ENCODE measurements around the gene TSHZ2. TPM values are rescaled to one million over a fixed set of nuclear protein-coding genes. Genes with fewer than 3 reads are reported as not detected.
"Not testable (repeated sequence)": the region's sequence is repeated elsewhere in the genome, so short reads cannot be mapped to it uniquely, and the experiment has no call there.

Gene TSHZ2
- total RNA-seq, 1 experiment from 2014 or later, result not detected

DNA sequence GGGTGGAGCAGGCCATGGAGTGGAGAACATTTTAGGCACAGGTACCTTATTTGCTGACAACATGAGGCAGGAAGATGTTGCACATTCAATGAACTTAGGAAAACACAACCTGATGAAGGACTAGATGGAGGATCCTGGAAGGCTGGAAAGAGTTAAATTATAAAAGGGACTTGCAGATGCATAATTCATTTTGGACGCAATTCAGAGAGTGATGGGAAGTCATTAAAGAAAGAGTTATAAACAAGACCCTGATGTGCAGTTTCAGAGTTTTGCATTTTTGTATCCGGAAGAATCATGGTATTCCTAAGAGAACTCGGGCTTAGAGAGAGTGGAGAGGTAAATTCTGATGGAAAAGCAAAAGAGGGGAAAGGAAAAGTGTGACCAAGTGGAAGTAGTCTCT lies 104.5 kb downstream of the TSHZ2 start:
- DNase-seq (ENCODE audit: low spot score), result no peak
- in situ Hi-C loops (cut with HindIII; ENCODE audit: low sequenced_read_pairs), result no loop called here

DNA sequence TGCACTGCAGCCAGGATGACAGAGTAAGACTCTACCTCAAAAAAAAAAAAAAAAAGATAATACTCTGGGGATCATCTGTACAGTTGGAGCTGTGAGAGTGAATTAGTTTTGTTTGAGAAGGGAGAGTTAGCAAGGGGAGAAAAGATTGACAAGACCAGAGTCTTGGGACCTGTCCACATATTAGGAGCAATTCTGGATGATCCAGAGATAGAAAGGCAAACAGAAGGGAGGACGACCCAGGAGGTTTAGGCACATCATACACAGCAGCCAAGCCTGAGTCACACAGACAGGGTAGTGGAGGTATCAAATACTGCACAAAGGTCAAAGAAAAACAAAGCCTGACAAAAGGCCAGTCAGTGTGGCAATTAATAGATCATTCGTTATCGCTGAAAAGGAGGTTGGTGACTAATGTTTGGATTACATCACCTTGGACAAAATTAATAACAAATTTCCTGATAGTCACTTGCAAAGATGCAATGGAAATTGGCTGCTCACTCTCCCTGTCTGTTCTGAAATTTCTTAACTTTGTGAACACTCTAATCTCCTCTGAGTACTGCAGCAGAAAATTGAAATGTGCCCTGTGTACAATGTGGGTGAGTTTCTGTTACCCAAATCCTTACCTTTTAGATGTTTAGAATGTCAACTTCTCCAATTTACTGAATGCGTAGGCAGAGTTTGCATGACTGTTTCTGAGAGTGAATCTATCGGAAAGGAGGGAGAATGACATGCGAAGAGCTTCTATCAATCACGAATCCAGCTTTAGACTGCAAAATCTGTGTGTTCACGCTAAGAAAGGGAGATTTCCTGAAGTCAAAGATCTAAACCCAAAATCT lies 105.4 kb downstream of the TSHZ2 start:
- in situ Hi-C loops (cut with HindIII; ENCODE audit: low sequenced_read_pairs), result no loop called here
- no peak for DNase-seq (ENCODE audit: low spot score)

- in situ Hi-C loops (cut with HindIII; ENCODE audit: low sequenced_read_pairs), result no loop called here
- no peak for DNase-seq (ENCODE audit: low spot score)
These were observed 106.6 kb downstream of the TSHZ2 start for GRCh38 chr20:53078761-53079160.

GRCh38 chr20:53079261-53079691 lies 107.1 kb downstream of the TSHZ2 start:
- no peak for DNase-seq (ENCODE audit: low spot score)
- in situ Hi-C loops (cut with HindIII; ENCODE audit: low sequenced_read_pairs), result no loop called here

GRCh38 chr20:53079828-53080686 lies 107.9 kb downstream of the TSHZ2 start:
- in situ Hi-C loops (cut with HindIII; ENCODE audit: low sequenced_read_pairs), result no loop called here
- no peak for DNase-seq (ENCODE audit: low spot score)

DNA sequence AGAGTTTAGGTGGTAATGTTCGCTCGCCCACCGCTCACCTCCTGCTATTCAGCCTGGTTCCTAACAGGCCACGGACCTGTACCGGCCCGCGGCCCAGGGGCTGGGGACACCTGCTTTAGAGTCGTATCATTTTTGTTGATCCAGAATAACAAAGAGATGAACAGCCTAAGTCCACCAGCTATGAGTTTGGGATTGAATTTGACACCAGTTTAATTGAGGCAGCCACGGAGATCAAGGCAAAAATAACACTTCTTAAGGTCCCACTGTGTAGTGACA lies 108.5 kb downstream of the TSHZ2 start:
- in situ Hi-C loops (cut with HindIII; ENCODE audit: low sequenced_read_pairs), result no loop called here

DNA sequence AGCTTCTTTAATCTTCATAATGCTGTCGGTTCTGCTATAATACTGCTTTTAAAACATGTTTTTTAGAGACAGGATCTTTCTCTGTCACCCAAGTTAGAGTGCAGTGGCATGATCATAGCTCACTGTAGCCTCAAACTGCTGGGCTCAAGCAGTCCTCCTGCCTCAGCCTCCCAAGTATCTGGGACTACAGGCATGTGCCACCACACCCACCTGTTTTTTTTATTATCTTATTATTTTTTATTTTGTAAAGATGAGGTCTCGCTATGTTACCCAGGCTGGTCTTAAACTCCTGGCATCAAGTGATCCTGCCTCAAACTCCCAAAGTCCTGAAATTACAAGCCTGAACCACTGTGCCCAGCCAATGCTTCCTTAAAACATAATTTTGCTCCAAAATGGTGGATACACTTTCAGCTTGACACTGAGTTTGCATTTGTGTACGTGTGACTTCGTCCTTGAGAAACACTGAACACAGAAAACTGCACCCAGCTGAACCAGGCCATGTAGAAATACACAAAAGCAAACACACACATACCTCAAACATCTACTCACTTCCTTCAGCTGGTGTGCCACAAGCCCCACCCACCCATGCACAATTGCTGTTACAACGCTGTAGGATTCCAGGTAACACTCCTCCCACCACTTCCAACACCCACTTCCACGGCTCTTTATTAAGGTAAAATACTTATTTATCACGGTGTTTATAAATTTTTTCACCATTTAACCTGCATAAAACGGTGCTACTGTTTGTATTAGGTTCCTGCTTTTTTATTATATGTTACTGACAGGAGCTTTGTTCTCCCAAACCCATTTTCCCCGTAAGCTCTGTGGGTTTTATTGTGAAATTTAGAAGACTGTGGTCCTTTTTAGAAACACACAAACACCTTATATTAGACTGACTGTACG lies 109.1 kb downstream of the TSHZ2 start:
- no peak for DNase-seq (ENCODE audit: low spot score)
- in situ Hi-C loops (cut with HindIII; ENCODE audit: low sequenced_read_pairs), result no loop called here

More for the DNA sequence above, 108.5 kb downstream of the TSHZ2 start:
- no peak for DNase-seq (ENCODE audit: low spot score)

- in situ Hi-C loops (cut with HindIII; ENCODE audit: low sequenced_read_pairs), result no loop called here
- DNase-seq (ENCODE audit: low spot score), result no peak
These were observed 110.0 kb downstream of the TSHZ2 start for GRCh38 chr20:53081916-53082863.

GRCh38 chr20:53083411-53083810 lies 111.3 kb downstream of the TSHZ2 start:
- DNase-seq (ENCODE audit: low spot score), result no peak

DNA sequence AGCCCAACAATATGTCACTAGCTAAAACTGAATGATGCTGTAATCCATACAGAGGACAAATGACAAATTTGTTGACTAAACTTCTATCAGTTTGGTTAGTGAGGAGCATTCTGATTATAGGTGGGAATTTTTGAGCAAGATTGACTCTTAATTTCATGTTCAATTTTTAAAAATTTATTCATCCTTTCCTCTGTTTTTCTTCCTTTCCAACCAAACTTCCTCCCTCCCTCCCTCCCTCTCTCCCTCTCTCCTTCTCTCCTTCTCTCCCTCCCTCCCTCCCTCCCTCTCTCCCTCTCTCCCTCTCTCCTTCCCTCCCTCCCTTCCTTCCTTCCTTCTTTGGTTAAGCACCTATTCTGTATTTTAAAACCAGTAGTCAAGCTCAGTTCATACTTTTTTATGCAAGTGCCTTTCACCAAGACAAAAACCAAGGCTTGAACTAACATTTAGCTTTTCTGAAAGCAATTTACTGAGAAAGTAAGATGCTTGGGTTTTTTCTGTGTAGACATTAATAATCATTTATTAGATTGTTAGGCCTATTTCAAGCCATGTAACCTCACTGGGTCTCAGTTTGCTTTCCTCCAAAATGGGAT lies 112.3 kb downstream of the TSHZ2 start:
- in situ Hi-C loops (cut with HindIII; ENCODE audit: low sequenced_read_pairs), result no loop called here
- DNase-seq (ENCODE audit: low spot score), result no peak

More at GRCh38 chr20:53083411-53083810, 111.3 kb downstream of the TSHZ2 start:
- in situ Hi-C loops (cut with HindIII; ENCODE audit: low sequenced_read_pairs), result no loop called here

- in situ Hi-C loops (cut with HindIII; ENCODE audit: low sequenced_read_pairs), result no loop called here
- no peak for DNase-seq (ENCODE audit: low spot score)
These were observed 113.6 kb downstream of the TSHZ2 start for GRCh38 chr20:53085720-53086119.

GRCh38 chr20:53087037-53087777 lies 115.0 kb downstream of the TSHZ2 start:
- no peak for DNase-seq (ENCODE audit: low spot score)
- in situ Hi-C loops (cut with HindIII; ENCODE audit: low sequenced_read_pairs), result no loop called here

- in situ Hi-C loops (cut with HindIII; ENCODE audit: low sequenced_read_pairs), result no loop called here
These were observed 116.6 kb downstream of the TSHZ2 start for GRCh38 chr20:53088786-53089185.

GRCh38 chr20:53089851-53090250 lies 117.7 kb downstream of the TSHZ2 start:
- in situ Hi-C loops (cut with HindIII; ENCODE audit: low sequenced_read_pairs); DNase-seq (ENCODE audit: low spot score): not testable (repeated sequence)

More at GRCh38 chr20:53088786-53089185, 116.6 kb downstream of the TSHZ2 start:
- DNase-seq (ENCODE audit: low spot score), result no peak

DNA sequence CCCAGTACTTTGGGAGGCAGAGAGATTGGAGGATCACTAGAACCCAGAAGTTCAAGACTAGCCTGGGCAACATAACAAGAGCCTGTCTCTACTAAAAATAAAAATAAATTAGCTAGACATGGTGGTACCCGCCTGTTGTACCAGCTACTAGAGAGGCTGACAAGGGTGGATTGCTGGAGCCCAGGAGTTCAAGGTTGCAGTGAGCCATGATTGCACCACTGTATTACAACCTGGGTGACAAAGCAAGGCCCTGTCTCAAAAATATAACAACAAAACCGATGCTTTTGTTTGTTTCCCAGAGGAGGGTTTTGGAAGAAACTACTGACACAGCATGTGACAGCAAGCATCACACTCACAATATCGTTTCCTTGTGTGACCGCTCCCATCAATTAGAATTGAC lies 119.6 kb downstream of the TSHZ2 start:
- no peak for DNase-seq (ENCODE audit: low spot score)
- in situ Hi-C loops (cut with HindIII; ENCODE audit: low sequenced_read_pairs), result no loop called here

DNA sequence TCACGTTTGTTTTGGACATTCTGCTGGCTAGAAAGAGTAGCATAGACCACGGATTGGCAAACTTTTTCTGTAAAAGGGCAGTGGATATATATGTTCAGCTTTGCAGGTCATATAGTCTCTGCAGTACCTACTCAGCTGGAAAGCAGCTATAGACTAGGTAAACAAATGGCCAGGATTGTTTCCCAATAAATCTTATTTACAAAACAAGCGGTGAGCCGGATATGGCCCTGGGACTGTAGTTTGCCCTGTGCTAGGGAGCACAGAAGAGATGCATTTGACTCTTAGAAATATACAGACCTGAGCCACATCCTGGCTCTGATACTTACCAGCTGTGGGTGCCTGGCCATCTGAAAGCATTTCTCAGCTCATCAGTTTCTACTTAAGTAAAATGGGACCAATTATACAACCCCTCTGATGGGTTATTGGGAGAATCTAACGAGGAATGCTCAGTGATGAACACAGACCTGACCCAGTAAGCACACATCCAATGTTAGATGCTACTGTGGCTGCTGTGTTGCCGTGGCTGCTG lies 120.7 kb downstream of the TSHZ2 start:
- no peak for DNase-seq (ENCODE audit: low spot score)
- in situ Hi-C loops (cut with HindIII; ENCODE audit: low sequenced_read_pairs), result no loop called here

GRCh38 chr20:53097371-53097770 lies 125.2 kb downstream of the TSHZ2 start:
- no peak for DNase-seq (ENCODE audit: low spot score)
- in situ Hi-C loops (cut with HindIII; ENCODE audit: low sequenced_read_pairs), result no loop called here
